Activated naive CD4-positive, alpha-beta T cell treated with anti-CD3 and anti-CD28 coated beads, Interleukin-2, amount 50 U/mL, for 16 hours (primary cell): ENCODE data around the gene CALU.

Experiments used
- DNase-seq: peaks from one replicate; pipeline ENCODE4 v3.0.0-alpha.2; 2020

CALU gene

DNA sequence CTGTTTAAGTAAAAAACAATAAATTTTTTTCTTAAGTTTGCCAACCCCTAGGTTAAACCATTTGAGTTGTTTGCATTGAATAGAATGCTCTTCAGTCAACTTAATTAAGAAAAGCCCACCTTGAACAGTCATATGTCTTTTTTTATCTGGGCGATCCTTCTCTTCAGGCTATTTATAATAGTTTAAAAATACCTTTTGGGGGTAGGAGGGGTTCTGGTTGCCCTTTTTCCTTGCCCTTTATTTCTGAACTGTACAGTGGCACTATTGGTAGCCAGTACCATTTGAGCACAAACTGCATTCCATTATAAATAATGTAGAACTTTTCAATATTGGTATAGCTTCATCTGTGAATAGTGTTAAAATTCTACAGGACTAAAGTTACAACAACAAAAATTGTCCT is 13.1 kb downstream of the CALU start:
- no peak for DNase-seq

- DNase-seq, result no peak
These were observed 16.1 kb downstream of the CALU start for GRCh38 chr7:128755075-128755818.

DNA sequence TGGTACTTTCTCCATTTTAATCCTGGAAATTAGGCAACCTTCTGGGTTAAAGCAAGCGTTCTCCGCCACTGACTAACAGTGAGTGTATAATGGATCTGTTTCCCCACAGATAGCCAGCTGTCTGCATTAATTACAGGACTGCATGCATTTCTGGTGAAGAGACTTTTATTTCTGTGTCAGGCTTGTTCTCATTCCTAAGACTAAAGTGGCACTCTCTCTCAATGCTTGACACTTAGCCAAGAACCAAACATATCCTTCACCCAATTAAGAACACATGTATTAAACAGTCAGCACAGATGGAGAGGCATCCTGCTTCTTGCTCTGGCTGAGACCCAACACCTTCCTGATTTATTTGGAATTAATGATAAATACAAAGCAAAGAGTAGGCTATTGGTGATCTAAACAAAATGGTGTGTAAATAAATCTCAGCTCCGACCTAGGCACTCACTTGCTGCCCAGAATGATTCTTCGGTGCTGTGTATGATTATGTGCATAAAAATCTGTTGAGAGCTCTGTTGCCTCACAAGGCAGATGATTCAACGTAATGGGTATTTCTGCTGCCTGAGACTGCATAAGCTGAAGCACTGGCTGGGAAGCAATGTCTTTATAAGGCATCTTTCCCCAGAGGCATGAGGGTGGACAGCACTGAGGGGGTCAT is 16.8 kb downstream of the CALU start:
- no peak for DNase-seq

DNA sequence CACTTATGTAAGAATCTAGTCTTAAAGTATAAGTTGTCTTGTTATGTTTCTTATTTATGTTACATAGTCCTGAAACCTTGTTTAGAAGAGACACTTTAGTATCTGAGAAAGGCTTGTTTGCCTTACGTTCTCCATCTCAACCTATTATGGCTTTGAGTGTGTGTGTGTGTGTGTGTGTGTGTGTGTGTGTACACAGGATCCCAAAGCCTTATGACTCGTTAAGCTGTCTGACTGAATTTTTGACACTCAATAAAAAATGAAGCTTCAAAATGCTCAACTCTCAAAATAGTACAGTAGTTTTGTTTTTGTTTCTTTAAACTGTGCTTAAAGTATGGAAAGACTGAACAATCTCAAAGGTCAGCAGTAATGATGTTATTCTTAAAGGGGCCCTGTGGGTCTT is 18.0 kb downstream of the CALU start:
- DNase-seq, result no peak

DNA sequence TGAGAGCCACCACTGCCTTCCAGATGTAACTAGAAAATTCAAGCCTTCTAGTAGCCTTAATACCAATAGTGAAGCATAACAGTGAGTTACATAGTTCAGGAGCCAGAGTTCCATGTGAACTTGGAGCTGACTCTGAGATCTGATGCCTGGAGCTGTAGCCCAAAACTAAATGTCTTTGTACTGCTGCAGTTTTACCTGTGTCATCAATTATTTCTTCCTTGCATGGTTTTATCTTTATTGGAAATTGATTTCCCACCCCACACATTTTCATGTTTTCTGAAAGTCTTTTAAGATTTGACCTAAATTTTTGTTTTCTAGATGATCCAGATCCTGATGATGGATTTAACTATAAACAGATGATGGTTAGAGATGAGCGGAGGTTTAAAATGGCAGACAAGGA is 19.4 kb downstream of the CALU start:
- no peak for DNase-seq

DNA sequence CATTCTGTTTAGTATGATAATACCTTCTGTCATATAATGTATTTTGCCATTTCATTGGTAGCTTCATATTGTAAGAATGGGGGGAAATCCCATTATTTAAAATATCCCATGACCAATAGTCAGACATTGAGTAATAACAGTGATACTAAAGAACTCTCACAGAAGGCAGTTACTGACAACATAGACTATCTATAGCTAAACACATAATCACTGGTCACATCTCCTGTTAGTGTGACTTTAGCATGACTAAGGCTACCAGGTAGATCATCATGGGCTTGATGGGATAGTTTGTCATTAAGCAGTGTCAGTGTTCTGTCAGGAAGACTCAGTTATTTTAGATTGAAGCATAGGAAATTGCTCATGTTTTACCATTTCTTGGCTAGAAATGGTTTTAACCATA is 20.1 kb downstream of the CALU start:
- no peak for DNase-seq

DNA sequence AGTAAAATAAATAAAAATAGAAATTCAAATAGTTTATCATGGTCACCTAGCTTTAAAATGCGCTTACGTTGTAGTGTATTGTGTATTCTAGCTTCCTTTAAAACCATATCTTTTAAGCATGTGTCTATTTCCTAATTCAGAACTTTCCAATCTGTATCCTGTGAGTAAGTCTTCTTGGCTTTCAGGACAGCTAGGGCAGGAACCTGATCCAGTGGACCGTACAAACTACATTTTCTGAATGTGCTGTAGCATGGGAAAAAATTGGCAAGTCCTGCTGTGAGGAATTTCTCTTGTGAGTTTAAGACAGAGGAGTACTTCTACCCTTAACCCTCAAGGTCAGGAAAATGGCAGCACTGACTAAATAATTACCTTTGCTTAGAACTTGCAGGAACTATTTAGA is 24.4 kb downstream of the CALU start:
- no peak for DNase-seq

GRCh38 chr7:128767475-128768110 is 28.4 kb downstream of the CALU start:
- DNase-seq, result no peak

DNA sequence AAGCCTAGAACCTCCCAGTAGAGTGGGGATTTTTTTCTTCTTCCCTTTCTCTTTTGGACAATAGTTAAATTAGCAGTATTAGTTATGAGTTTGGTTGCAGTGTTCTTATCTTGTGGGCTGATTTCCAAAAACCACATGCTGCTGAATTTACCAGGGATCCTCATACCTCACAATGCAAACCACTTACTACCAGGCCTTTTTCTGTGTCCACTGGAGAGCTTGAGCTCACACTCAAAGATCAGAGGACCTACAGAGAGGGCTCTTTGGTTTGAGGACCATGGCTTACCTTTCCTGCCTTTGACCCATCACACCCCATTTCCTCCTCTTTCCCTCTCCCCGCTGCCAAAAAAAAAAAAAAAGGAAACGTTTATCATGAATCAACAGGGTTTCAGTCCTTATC is 31.1 kb downstream of the CALU start:
- DNase-seq, result no peak

GRCh38 chr7:128773604-128774003 is 34.4 kb downstream of the CALU start:
- DNase-seq, result no peak

DNA sequence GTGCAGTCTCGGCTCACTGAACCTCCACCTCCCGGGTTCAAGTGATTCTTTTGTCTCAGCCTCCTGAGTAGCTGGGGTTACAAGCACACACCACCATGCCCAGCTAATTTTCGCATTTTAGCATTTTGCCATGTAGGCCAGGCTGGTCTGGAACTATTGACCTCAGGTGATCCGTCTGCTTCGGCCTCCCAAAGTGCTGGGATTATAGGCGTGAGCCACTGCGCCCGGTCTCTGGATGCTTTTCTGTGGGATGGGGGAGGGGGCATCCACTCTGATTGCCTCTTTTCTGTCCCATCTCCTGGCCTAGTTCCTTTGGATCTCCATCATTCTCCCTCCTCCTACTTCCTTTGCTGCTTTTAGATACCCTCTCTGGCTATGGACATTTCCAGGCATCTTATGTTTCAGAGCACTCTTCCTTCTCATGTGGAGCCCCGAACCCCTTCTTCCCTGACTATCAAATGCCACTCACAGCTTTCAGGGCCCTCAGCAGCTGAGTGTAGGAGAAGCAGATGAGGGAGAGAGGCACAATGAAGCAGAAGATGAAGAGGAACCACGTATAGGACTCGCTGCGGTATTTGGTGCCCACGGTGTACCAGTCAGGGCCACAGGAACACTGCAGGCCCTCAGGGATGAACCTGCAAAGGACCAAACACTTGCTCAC is 35.0 kb downstream of the CALU start:
- no peak for DNase-seq

DNA sequence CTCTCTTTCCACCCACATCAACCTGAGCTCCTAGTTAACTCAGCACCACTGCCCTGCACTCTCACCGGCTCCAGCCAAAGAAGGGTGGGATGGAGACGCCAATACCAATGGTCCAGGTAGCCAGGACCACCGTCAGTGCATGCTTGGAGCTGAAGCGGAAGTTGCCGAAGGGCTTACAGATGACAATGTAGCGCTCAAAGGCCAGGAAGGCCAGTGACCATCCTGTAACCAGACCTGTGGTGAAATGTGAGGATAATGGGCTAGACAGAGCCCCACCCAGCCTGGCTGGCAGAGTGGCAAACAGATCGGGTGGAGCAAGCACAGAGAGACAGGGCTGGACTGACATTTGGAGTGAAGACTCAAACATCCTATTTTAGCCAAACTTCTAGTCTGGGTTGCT is 35.8 kb downstream of the CALU start:
- no peak for DNase-seq

DNA sequence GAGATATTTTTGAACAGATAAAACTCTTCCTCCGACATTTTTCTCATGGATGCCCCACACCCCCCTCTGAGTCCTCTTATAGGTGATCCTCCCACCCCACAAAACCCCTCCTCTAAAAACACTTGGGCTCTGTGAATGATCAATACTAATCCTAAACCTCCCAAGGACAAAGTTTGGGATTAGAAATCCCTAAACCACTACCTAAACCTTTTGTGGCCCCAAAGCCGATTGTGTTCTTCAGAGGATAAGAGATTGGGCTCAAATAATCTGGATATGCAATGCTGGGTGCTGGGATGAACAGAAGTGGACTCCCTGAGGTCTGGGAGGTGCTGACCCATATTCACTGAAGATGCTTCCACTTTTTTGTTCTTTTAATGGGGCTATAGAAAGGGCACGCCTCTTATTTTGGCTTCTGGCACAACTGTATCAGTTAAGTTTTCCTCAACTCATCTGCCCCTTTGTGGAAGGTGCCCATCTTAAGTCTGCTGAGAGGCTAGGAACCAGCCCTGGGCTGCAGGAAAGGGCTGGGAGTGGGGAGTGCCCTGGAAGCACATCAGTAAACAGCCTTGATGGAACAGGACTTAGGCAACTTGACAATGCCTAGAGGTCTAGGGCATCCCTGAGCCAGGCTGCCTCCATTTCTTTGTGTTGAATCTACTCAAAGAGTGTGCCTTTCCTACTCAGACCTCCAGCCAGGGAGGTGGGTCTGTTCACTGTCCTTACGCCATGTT is 36.8 kb downstream of the CALU start, which contains the start of gene OPN1SW:
TSS of gene OPN1SW (minus strand) at position 51 of the 731 bp plus-strand sequence. CDS start at position 38, 13 bp downstream.
- no peak for DNase-seq

- no peak for DNase-seq
These were observed 38.3 kb downstream of the CALU start for GRCh38 chr7:128777156-128778123.

DNA sequence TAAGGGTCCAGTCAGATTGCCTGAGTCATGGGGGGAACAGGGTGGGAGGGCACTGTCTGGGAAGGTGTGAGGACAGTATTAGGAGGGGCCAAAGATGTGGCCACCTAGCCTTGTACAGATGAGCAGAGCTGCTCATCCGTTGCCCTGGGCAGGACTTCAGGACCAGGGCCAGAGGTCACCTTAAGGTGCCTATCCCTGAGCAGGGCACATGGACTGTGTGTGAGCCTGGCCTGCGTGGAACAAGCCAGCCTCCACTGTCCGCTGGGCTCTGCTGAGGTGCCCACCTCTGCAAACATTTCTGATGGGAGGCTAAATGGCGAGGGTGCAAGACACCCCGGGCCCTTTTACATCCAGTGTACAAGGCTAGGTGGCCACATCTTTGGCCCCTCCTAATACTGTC is 39.8 kb downstream of the CALU start:
- no peak for DNase-seq

DNA sequence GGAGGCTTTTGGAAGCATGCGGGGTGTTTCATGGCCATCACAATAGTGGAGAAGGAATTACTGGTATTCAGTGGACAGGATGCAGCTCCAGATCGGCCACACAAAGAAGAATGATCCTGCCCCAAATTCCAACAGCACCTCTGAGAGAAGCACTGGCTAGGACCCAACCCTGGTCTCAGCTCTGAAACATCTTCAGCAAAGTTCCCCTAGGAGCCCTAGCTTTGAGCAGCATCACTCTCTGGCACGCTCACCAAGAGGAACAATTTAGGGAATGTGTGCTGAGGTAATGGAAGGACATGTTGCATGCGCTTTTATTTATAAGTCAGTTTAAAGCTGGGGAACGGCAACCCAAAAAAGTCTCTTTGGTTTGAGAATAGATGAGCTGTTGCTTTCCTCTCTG is 42.0 kb downstream of the CALU start:
- no peak for DNase-seq

DNA sequence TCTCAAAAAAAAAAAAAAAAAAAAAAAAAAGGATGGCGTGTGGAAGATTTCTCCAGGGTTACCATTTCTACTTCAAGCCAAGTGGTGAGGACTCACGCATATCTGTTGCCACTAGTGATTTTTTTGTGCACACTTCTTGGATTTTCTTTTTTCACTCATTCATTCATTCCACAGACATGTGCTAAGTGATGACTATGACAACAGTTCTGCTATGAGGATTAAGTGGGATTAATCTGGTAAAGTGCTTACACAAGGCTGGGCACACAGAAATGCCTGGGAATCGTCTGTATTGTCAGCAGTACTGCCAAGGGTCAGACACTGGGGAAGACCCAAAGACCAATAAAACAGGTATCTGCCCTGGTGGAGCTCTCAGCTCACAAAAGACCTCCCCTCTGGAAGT is 42.7 kb downstream of the CALU start:
- no peak for DNase-seq

GRCh38 chr7:128783143-128783861 is 44.1 kb downstream of the CALU start:
- no peak for DNase-seq

DNA sequence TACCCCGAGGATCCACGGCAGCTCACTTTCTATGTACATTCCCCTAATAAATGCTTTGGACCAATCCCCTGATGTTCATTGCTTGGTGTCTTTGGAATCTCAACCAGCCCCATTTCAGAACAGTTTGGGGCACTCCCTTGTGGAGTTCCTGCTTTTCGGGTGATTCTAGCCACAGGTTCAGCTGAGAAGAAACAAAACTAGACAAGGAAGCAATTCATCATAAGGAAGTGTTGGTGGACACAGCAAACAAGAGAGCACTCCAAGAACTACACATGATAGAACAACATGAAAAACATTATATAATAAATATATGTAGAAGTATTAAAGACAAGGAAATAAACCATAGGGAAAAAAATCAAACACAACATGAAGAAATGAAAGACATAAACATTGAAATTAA is 46.6 kb downstream of the CALU start:
- DNase-seq, result no peak

DNA sequence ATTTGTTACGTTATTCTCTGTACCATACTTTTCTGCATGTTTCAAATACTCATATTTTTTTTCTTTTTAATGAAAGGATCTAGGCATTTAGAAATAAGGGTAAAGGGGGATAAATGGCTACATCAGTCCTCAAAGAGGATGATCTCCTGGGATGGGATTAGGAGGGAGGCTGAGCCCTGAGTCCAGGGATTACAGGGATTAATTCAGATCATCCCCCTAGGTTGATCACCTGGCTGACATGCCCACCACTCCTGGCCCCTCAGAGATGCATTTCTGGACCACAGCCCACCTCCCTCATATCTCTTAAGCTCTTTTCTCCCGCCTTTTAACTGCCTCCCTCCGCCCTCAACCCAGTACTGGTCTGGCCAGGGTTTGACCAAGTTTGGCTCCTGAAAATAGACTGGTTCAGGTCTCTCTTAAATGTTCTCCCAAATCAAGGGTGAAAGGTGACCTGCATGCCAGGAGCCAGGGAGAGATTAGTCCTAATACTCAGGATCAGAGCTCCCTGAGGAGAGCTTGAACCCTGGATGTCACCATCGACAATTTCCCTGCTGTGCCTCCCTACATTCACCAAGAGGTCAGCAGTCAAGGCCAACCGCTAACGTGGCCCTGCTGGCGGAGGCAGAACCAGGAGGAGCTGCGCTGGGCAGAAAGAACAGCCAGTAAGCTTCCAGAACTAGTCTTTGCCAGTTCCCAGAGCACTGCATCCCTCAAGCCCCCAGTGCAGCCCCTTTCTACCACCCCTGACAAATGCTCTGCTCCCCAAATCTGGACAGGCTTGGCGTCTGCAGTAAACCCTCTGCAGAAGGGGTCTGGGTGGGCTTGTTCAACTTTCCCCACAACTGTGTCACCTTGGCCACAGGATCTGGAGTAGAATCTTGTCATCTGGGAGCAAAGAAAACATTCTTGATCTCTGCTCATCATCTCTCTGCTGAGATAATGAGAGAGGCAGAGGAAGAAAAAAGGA is 49.6 kb downstream of the CALU start:
- no peak for DNase-seq
